GM19455 (cell line): ENCODE measurements around the gene TAS2R7.
"Not testable (repeated sequence)": the region's sequence is repeated elsewhere in the genome, so short reads cannot be mapped to it uniquely, and the experiment has no call there.

Experiments
- ATAC-seq: cut with Tn5 transposase; IDR thresholded peaks from one replicate; pipeline ENCODE4 v1.9.1; 2021; ENCODE audit not compliant: unreplicated experiment

TAS2R7 gene, protein sequence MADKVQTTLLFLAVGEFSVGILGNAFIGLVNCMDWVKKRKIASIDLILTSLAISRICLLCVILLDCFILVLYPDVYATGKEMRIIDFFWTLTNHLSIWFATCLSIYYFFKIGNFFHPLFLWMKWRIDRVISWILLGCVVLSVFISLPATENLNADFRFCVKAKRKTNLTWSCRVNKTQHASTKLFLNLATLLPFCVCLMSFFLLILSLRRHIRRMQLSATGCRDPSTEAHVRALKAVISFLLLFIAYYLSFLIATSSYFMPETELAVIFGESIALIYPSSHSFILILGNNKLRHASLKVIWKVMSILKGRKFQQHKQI

GRCh38 chr12:10802587-10802986 is at the start of gene TAS2R7:
Gene TAS2R7, minus strand, starts transcription at chr12:10802627. Its CDS starts 57 bp downstream, at chr12:10802570.
- no peak for ATAC-seq

- no peak for ATAC-seq
Measured at GRCh38 chr12:10851243-10851858, 48.9 kb upstream of the TAS2R7 start.

DNA sequence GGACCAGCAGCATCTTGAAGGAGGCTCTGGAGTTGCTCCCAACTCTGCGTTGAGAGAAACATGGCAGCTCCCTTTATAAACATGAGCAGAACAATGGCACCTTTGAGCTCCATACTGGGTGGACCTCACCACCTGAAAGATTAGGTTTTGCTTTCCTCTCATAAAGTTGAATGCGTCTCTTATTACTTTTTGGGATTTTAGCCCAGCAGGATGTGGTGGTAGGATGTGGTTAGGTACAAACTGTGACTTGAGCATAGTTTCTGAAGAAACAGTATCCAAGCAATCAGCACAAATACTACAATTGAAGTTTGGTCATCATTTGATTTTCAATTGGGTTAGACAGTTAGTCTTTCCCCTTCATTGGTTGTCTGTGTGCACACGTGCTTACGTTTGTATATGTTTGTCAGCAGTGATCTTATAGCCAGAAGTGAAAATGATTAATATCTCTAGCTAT is 47.0 kb upstream of the TAS2R7 start, which contains the start of gene PRR4:
TSS of gene PRR4 (minus strand) at position 51 of the 454 bp plus-strand sequence. CDS start at position 13, 38 bp downstream.
- no peak for ATAC-seq

- ATAC-seq, result no peak
Measured at GRCh38 chr12:10847744-10848143, 45.3 kb upstream of the TAS2R7 start.

GRCh38 chr12:10842862-10843261 is 40.4 kb upstream of the TAS2R7 start:
- no peak for ATAC-seq

DNA sequence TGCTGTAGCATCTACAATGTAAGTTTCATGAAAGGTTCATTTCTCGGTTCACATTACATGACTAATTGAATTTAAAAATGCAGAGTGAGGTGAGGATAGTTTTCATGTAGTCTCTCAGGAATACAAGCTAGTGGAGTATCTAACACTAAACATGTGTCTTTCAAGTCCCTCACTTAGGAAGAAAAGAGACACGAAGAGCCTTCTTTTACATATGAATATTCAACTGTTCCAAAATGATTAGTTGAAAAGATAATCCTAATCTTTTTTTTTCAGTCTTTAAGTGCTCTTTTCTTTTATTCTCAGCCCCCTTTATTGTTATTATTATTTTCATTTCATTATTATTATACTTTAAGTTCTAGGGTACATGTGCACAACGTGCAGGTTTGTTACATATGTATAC is 36.0 kb upstream of the TAS2R7 start:
- ATAC-seq, result no peak

- ATAC-seq, result no peak
Measured at GRCh38 chr12:10829994-10830393, 27.6 kb upstream of the TAS2R7 start.

GRCh38 chr12:10826258-10826657 is 23.8 kb upstream of the TAS2R7 start, which contains the start of gene TAS2R10:
Gene TAS2R10, minus strand, starts transcription at chr12:10826358. Its CDS starts 89 bp downstream, at chr12:10826269.
- ATAC-seq, result no peak

- ATAC-seq, result no peak
Measured at GRCh38 chr12:10824957-10825356, 22.5 kb upstream of the TAS2R7 start.

DNA sequence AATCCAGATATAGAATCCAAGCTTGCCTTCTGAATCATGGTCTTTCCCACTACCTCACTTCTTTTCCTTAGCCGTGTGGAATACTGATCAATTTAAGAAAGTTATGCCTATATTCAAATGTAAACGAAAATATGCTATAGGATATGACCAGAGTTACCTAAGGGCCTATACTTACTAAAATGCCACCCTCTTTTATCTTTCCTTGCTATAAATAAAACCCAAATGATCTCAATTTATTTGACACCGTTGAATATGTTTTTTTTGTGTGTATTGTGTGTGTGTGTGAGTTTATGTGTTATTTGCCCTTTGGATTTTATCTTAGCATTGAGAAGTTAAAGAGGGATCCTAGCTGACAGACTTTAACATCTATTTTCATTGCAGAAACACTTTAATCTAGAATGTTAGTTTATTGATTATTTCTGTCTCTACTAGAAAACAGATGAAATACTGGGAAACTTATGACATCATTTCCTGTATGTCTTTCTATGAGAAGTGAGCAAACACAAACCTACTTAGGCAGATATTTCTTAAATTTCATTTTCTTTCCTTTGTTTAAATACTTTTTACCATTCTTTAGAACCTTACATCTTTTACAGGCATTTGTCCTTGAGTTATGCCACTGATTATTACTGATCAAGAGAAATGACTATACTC is 9.6 kb upstream of the TAS2R7 start:
- ATAC-seq, result no peak

- ATAC-seq, result no peak
Measured at GRCh38 chr12:10810068-10810467, 7.6 kb upstream of the TAS2R7 start, which contains the start of gene TAS2R9. Gene TAS2R9, minus strand, starts transcription at chr12:10810168. Its CDS starts 93 bp downstream, at chr12:10810075.

DNA sequence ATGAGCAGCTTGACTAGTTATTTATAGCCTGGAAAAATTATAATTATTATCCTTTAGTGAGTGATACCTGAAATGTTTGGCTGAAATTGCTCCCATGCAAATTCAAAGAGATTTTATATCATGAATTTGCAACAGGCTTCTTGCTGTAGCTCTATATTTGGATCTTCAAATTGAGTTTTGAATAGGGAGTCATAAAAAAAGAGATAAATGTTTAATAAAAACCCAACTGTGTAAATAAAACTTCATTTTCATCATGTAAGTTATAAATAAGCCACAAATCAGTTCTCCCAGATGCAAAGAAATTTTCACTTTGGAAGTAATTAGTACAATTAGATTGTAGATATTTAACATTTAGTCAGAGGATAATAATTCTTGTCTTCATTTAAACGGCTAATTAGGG is 4.8 kb upstream of the TAS2R7 start, which contains the start of gene TAS2R8:
TSS of gene TAS2R8 (minus strand) at position 101 of the 400 bp plus-strand sequence. CDS start 306 bp downstream, outside the sequence.
- no peak for ATAC-seq

DNA sequence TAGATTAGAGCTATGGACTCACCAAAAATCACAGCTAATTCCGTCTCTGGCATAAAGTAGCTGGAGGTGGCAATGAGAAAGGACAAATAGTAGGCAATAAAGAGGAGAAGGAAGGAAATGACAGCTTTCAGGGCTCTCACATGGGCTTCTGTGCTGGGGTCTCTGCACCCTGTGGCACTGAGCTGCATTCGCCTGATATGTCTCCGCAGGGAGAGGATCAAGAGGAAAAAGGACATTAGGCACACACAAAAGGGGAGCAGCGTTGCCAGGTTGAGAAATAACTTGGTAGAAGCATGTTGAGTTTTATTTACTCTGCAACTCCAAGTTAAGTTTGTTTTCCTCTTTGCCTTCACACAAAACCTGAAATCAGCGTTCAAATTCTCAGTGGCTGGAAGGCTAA is 686 bp downstream of the TAS2R7 start:
- ATAC-seq, result no peak

DNA sequence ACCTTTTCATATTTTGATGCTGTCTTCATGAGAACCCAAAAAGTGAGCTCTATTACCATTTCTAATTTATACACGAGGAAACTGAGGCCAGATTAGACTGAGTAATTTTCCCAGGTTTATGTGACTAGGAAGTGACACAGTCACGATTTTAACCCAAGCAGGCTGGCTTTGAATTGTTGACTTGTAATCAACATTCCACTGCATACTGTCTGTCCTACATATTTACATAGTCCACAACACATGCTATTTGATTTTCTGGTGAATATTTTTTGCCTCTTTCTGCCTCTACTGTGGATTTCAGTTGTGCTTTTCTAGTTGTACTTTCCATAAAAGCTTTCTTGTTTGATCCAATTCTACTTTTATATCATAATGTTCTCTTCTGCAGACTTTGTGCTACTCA is 8.2 kb downstream of the TAS2R7 start:
- no peak for ATAC-seq

DNA sequence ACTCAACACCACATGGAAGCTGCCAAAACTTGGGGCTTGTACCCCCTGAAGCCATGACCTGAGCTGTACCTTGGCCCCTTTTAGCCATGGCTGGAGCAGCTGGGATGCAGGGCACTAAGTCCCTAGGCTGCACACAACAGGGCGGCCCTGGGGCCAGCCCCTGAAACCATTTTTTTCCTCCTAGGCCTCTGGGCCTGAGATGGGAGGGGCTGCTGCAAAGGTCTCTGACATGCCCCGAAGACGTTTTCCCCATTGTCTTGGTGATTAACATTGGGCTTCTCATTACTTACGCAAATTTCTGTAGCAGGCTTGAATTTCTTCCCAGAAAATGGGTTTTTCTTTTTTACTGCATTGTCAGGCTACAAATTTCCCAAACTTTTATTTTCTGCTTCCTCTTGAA is 10.7 kb downstream of the TAS2R7 start:
- not testable (repeated sequence) for ATAC-seq

DNA sequence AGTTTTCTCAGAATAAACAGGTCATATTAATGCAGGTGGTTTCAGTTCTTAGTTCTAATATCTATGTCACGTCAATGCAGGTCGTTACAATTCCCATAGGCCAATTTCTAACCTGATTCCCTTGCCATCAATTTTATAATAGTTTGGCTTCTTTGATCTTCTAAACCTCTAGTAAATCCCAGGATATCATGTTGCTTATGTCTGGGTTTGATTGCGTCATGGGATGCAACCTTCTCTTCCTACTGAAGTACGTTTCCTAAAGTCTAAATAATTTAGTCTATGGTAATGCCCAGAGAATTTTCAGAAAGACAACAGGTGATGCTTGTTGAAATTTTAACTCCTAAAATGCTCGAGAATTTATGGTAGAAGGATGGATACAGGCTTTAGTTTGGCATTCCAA is 19.2 kb downstream of the TAS2R7 start:
- ATAC-seq, result no peak

GRCh38 chr12:10779103-10779502 is 23.3 kb downstream of the TAS2R7 start:
- ATAC-seq, result no peak

DNA sequence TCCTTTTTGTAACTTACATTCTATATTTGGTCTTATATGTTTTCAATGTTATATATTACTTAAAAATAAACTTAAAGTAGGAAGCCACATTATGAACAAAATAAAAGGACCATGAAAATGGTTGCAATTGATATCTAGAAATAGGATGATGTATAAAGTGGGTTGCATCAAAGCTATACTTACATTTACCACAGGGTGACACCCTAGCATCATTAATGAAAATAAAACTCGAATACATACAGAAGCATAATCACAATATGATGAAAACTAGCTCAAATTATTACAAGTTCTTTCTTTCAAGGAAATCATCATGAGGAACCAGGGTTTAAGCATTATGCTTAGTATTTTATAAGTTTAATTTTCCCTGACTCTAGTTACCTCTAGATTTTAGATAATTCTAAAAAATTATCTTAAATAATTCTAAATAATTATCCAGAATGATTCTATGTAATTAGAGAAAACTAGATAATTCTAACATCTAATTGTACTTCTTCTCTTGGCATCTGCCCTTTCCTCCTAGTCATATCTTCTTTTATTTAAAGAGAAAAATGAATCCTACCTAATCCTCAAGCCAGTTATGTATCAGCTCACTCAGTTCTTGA is 31.2 kb downstream of the TAS2R7 start:
- ATAC-seq, result no peak

DNA sequence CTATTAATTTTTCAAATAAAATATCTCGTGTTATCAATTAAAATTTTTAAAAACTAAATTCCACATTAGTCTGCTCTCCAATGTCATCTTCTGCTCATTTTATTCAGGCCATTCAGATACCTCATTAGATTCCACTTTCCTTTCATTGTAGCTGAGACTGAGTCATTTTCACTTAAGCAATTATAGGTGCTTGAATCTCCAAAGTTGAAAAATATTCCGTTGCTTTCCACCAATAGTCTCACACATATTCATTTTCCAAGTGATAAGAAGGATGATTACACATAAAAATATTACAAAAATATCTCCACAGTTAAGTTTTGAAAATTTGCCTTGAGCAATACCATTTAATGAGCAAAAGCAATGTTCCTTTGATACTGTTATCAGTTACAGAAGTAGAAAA is 42.8 kb downstream of the TAS2R7 start:
- ATAC-seq, result no peak

DNA sequence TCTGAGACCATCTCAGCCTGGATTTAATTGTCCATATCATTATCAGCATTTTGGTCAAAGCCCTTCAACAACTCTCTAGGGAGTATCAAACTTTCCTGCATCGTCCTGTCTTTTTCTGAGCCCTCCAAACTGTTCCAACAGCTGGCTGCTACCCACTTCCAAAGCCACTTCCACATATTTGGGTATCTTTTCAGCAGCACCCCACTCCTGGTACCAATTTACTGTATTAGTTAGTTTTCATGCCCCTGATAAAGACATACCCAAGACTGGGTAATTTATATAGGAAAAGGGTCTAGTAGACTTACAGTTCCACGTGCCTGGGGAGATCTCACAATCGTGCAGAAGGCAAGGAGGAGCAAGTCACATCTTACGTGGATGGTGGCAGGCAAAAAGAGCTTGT is 46.2 kb downstream of the TAS2R7 start:
- no peak for ATAC-seq

GRCh38 chr12:10753059-10753458 is 49.4 kb downstream of the TAS2R7 start:
- no peak for ATAC-seq
